HEK293 (cell line): ENCODE data around the gene TNIK.

ENCODE experiments used
- CTCF ChIA-PET: fragments of 350-600 bp; formaldehyde crosslinking; extraction: SDS; loops from one replicate; lab custom pipeline; 2021; ENCODE audit warnings: antibody characterized with exemption; lab: Yijun Ruan, JAX
- POLR2A ChIA-PET: fragments of 300-600 bp; formaldehyde crosslinking; extraction: SDS; loops from one replicate; lab custom pipeline; 2020; ENCODE audit warnings: antibody characterized with exemption, inconsistent platforms; lab: Yijun Ruan, JAX
- H3K27ac ChIP-seq: fragments of 200-500 bp; sonication (Bioruptor generic); 2 replicates; pipeline ENCODE4 v1.5.1; 2014; ENCODE audit warnings: low read depth, low read length, control low read depth, inconsistent platforms; ENCODE audit errors: extremely low read depth
- H3K36me3 ChIP-seq, 2 experiments: fragments of 200-500 bp in 1 of 2; sonication (Bioruptor generic) in 1 of 2; 1 replicate in 1 of 2; 2 replicates in 1 of 2; pipeline ENCODE4 v1.5.1; 2014 to 2017; ENCODE audit warnings: inconsistent platforms in 2 of 2, low read length in 2 of 2; ENCODE audit not compliant: control insufficient read depth in 2 of 2, insufficient read depth in 1 of 2
- H3K4me1 ChIP-seq: fragments of 200-500 bp; sonication (Bioruptor generic); 2 replicates; pipeline ENCODE4 v1.5.1; 2014; ENCODE audit warnings: mild to moderate bottlenecking, low read length, inconsistent platforms; ENCODE audit not compliant: control insufficient read depth, insufficient read depth
- H3K4me3 ChIP-seq: 2 replicates; pipeline ENCODE4 v1.5.1; 2011; ENCODE audit warnings: low read depth, mild to moderate bottlenecking, control low read depth, low read length, moderate library complexity
- H3K9me3 ChIP-seq: fragments of 200-500 bp; sonication (Bioruptor generic); 2 replicates; pipeline ENCODE4 v1.5.1; 2014; ENCODE audit warnings: low read depth, low read length, inconsistent platforms; ENCODE audit not compliant: control insufficient read depth, insufficient read depth
- AEBP2 ChIP-seq: fragments of 450-650 bp; formaldehyde crosslinking; IDR thresholded peaks from 2 replicates; pipeline ENCODE4 v1.5.1; 2016; ENCODE audit warnings: missing biosample characterization, missing genetic modification characterization, borderline replicate concordance
- BCL11B ChIP-seq: fragments of 450-650 bp; formaldehyde crosslinking; IDR thresholded peaks from 2 replicates; pipeline ENCODE4 v1.5.1; 2016; ENCODE audit warnings: low read depth, missing biosample characterization, missing genetic modification characterization
- GFI1B ChIP-seq: fragments of 450-650 bp; formaldehyde crosslinking; IDR thresholded peaks from 2 replicates; pipeline ENCODE4 v1.5.1; 2016; ENCODE audit warnings: missing biosample characterization, missing genetic modification characterization
- HOXC10 ChIP-seq: sonication (generic); formaldehyde crosslinking; IDR thresholded peaks from 2 replicates; pipeline ENCODE4 v1.8.1; 2023; ENCODE audit warnings: mild to moderate bottlenecking, missing genetic modification reagents
- INSM2 ChIP-seq: fragments of 450-650 bp; formaldehyde crosslinking; IDR thresholded peaks from 2 replicates; pipeline ENCODE4 v1.5.1; 2016; ENCODE audit warnings: missing biosample characterization, missing genetic modification characterization
- KLF7 ChIP-seq: fragments of 450-650 bp; formaldehyde crosslinking; IDR thresholded peaks from 2 replicates; pipeline ENCODE4 v1.5.1; 2016; ENCODE audit warnings: missing biosample characterization, missing genetic modification characterization, borderline replicate concordance
- MYNN ChIP-seq: fragments of 450-650 bp; formaldehyde crosslinking; IDR thresholded peaks from 2 replicates; pipeline ENCODE4 v1.5.1; 2016; ENCODE audit warnings: missing biosample characterization, missing genetic modification characterization, borderline replicate concordance
- SP7 ChIP-seq: fragments of 450-650 bp; formaldehyde crosslinking; IDR thresholded peaks from 2 replicates; pipeline ENCODE4 v1.5.1; 2016; ENCODE audit warnings: missing biosample characterization, missing genetic modification characterization
- TCF7L2 ChIP-seq: IDR thresholded peaks from 2 replicates; pipeline ENCODE4 v1.6.1; 2011; ENCODE audit warnings: low read depth, mild to moderate bottlenecking, inconsistent platforms, low read length, moderate library complexity, borderline replicate concordance
- ZBTB20 ChIP-seq: fragments of 450-650 bp; formaldehyde crosslinking; IDR thresholded peaks from 2 replicates; pipeline ENCODE4 v1.5.1; 2016; ENCODE audit warnings: missing biosample characterization, missing genetic modification characterization
- ZBTB48 ChIP-seq: fragments of 450-650 bp; formaldehyde crosslinking; IDR thresholded peaks from 2 replicates; pipeline ENCODE4 v1.5.1; 2016; ENCODE audit warnings: missing biosample characterization, missing genetic modification characterization
- ZBTB6 ChIP-seq: fragments of 450-650 bp; formaldehyde crosslinking; IDR thresholded peaks from 2 replicates; pipeline ENCODE4 v1.5.1; 2017; ENCODE audit warnings: missing biosample characterization, missing genetic modification characterization
- ZBTB7A ChIP-seq: fragments of 450-650 bp; formaldehyde crosslinking; IDR thresholded peaks from 2 replicates; pipeline ENCODE4 v1.5.1; 2016; ENCODE audit warnings: low read depth, missing biosample characterization, missing genetic modification characterization
- ZBTB8A ChIP-seq: fragments of 450-650 bp; formaldehyde crosslinking; IDR thresholded peaks from 2 replicates; pipeline ENCODE4 v1.5.1; 2016; ENCODE audit warnings: missing biosample characterization, missing genetic modification characterization
- ZNF114 ChIP-seq: fragments of 450-650 bp; formaldehyde crosslinking; IDR thresholded peaks from 2 replicates; pipeline ENCODE4 v1.5.0; 2017; ENCODE audit warnings: missing biosample characterization, missing genetic modification characterization
- ZNF138 ChIP-seq: fragments of 450-650 bp; formaldehyde crosslinking; IDR thresholded peaks from 2 replicates; pipeline ENCODE4 v1.5.1; 2016; ENCODE audit warnings: missing biosample characterization, missing genetic modification characterization, borderline replicate concordance
- ZNF2 ChIP-seq: fragments of 450-650 bp; formaldehyde crosslinking; IDR thresholded peaks from 2 replicates; pipeline ENCODE4 v1.5.1; 2016; ENCODE audit warnings: missing biosample characterization, missing genetic modification characterization
- ZNF214 ChIP-seq: fragments of 450-650 bp; formaldehyde crosslinking; IDR thresholded peaks from 2 replicates; pipeline ENCODE4 v1.5.1; 2017; ENCODE audit warnings: missing biosample characterization, mild to moderate bottlenecking, missing genetic modification characterization, borderline replicate concordance
- ZNF280C ChIP-seq: fragments of 450-650 bp; formaldehyde crosslinking; IDR thresholded peaks from 2 replicates; pipeline ENCODE4 v1.5.1; 2016; ENCODE audit warnings: missing biosample characterization, missing genetic modification characterization
- ZNF366 ChIP-seq: fragments of 450-650 bp; formaldehyde crosslinking; conservative IDR thresholded peaks from 2 replicates; pipeline ENCODE4 v1.5.1; 2016; ENCODE audit warnings: missing biosample characterization, missing genetic modification characterization
- ZNF558 ChIP-seq: fragments of 450-650 bp; formaldehyde crosslinking; IDR thresholded peaks from 2 replicates; pipeline ENCODE4 v1.5.1; 2016; ENCODE audit warnings: missing biosample characterization, missing genetic modification characterization
- ZNF571 ChIP-seq: fragments of 450-650 bp; formaldehyde crosslinking; IDR thresholded peaks from 2 replicates; pipeline ENCODE4 v1.5.0; 2017; ENCODE audit warnings: missing biosample characterization, missing genetic modification characterization
- ZNF585B ChIP-seq: fragments of 450-650 bp; formaldehyde crosslinking; IDR thresholded peaks from 2 replicates; pipeline ENCODE4 v1.5.1; 2016; ENCODE audit warnings: missing biosample characterization, missing genetic modification characterization
- ZNF596 ChIP-seq: fragments of 450-650 bp; IDR thresholded peaks from 2 replicates; pipeline ENCODE4 v1.5.0; 2018; ENCODE audit warnings: missing biosample characterization, mild to moderate bottlenecking, missing genetic modification characterization, moderate library complexity
- ZNF621 ChIP-seq: fragments of 450-650 bp; formaldehyde crosslinking; IDR thresholded peaks from 2 replicates; pipeline ENCODE4 v1.5.1; 2017; ENCODE audit warnings: missing biosample characterization, missing genetic modification characterization
- ZNF658 ChIP-seq: fragments of 450-650 bp; formaldehyde crosslinking; IDR thresholded peaks from 2 replicates; pipeline ENCODE4; 2016; ENCODE audit warnings: missing biosample characterization, missing genetic modification characterization
- ZNF660 ChIP-seq: fragments of 450-650 bp; IDR thresholded peaks from 2 replicates; pipeline ENCODE4 v1.5.1; 2018; ENCODE audit warnings: missing biosample characterization, mild to moderate bottlenecking, missing genetic modification characterization
- ZNF843 ChIP-seq: fragments of 450-650 bp; formaldehyde crosslinking; IDR thresholded peaks from 2 replicates; pipeline ENCODE4 v1.5.1; 2016; ENCODE audit warnings: missing biosample characterization, missing genetic modification characterization
- ZSCAN16 ChIP-seq: fragments of 450-650 bp; formaldehyde crosslinking; IDR thresholded peaks from 2 replicates; pipeline ENCODE4 v1.5.1; 2016; ENCODE audit warnings: missing biosample characterization, missing genetic modification characterization

TNIK gene

GRCh38 chr3:171193693-171194092 is 266.5 kb downstream of the TNIK start:
- ChIA-PET CTCF (interaction anchor here (0.6 kb wide), 1 partner anchor 11 kb away, joined by 3 read pairs; no protein-coding TSS in a partner anchor), POLR2A (interaction anchor here (0.7 kb wide), 1 partner anchor 266 kb away, joined by 3 read pairs; no protein-coding TSS in a partner anchor)
- Histone ChIP-seq H3K27ac (no peak overlapping the region), H3K4me1 (0 out of 2 replicates have a peak, but pooled peaks cover 4% of the 10 kb centered on the region), H3K4me3 (no peak overlapping the region), H3K36me3 (no peaks in the 10 kb centered on the region), H3K9me3 (no peaks in the 10 kb centered on the region)
- TF ChIP-seq ZNF571 (tag by site-specific recombination), result no peak
- TF ChIP-seq ZBTB48 (tag by site-specific recombination), result no peak
- no peak for TF ChIP-seq ZNF138 (tag by site-specific recombination)

GRCh38 chr3:171192176-171192854 is 267.9 kb downstream of the TNIK start:
- Histone ChIP-seq H3K4me3 (no peak overlapping the region), H3K9me3 (no peaks in the 10 kb centered on the region), H3K4me1 (0 out of 2 replicates have a peak, but pooled peaks cover 4% of the 10 kb centered on the region), H3K27ac (peak overlapping the region; percentile 38), H3K36me3 (no peaks in the 10 kb centered on the region)
- POLR2A ChIA-PET, result interaction anchor here (0.5 kb wide), 1 partner anchor 88 kb away, joined by 5 read pairs; no protein-coding TSS in a partner anchor
- CTCF ChIA-PET, result no interaction called here
- no peak for TF ChIP-seq ZNF621
- TF ChIP-seq ZNF571 (tag by site-specific recombination), result no peak
- TF ChIP-seq ZBTB20 (tag by site-specific recombination), result peak; percentile 43; the same call in 1 of the 2 replicates
- TF ChIP-seq HOXC10 (CRISPR knock-in tag), result no peak
- peak; percentile 97 for TF ChIP-seq ZNF843
- TF ChIP-seq TCF7L2, result no peak; the same call in 1 of the 2 replicates
- no peak for TF ChIP-seq ZNF214 (tag by site-specific recombination)
- TF ChIP-seq ZBTB8A (tag by site-specific recombination), result peak; percentile 82
- TF ChIP-seq BCL11B (tag by site-specific recombination), result peak; percentile 93
- peak; percentile 84 for TF ChIP-seq ZNF2
- TF ChIP-seq SP7 (tag by site-specific recombination), result peak; percentile 99
- peak; percentile 80 for TF ChIP-seq ZNF596
- TF ChIP-seq KLF7 (tag by site-specific recombination), result peak; percentile 39; the same call in 1 of the 2 replicates
- TF ChIP-seq ZNF114 (tag by site-specific recombination), result no peak
- TF ChIP-seq MYNN (tag by site-specific recombination), result no peak; the same call in 1 of the 2 replicates
- TF ChIP-seq ZBTB7A (tag by site-specific recombination), result no peak
- peak; percentile 96 for TF ChIP-seq ZNF366 (tag by site-specific recombination)
- TF ChIP-seq ZNF658 (tag by site-specific recombination), result no peak
- peak; percentile 91 for TF ChIP-seq ZNF558 (tag by site-specific recombination)
- TF ChIP-seq AEBP2, result no peak
- TF ChIP-seq ZBTB6 (tag by site-specific recombination), result no peak
- peak; percentile 90 for TF ChIP-seq ZNF660 (tag by site-specific recombination)
- TF ChIP-seq ZNF280C (tag by site-specific recombination), result no peak
- TF ChIP-seq ZNF585B (tag by site-specific recombination), result no peak
- TF ChIP-seq ZSCAN16 (tag by site-specific recombination), result no peak
- peak; percentile 78 for TF ChIP-seq GFI1B (tag by site-specific recombination)
- TF ChIP-seq INSM2 (tag by site-specific recombination), result peak; percentile 94
